Colonic mucosa (tissue), 4 donors: ENCODE data around the gene PLB1. TPM values are rescaled to one million over a fixed set of nuclear protein-coding genes. Genes with fewer than 3 reads are reported as not detected.

Source experiments
- DNase-seq: peaks from one replicate; pipeline ENCODE4 v3.0.0-alpha.2; 2020
- H3K27ac ChIP-seq: fragments of 200-600 bp; one replicate; pipeline ENCODE4 v1.8.0; 2021
- H3K27me3 ChIP-seq: fragments of 200-600 bp; one replicate; pipeline ENCODE4 v1.8.0; 2021
- H3K36me3 ChIP-seq: fragments of 200-600 bp; one replicate; pipeline ENCODE4 v1.8.0; 2021
- H3K4me1 ChIP-seq: fragments of 200-600 bp; one replicate; pipeline ENCODE4 v1.8.0; 2021; ENCODE audit warnings: mild to moderate bottlenecking
- H3K4me3 ChIP-seq: fragments of 200-600 bp; one replicate; pipeline ENCODE4 v1.8.0; 2021
- H3K9ac ChIP-seq, 2 donors: one replicate each; pipeline ENCODE4 v1.7.0; 2013; ENCODE audit warnings: control low read depth in 2 of 2, low read depth in 2 of 2, low read length in 2 of 2
- H3K9me3 ChIP-seq: fragments of 200-600 bp; one replicate; pipeline ENCODE4 v1.8.0; 2021
- CTCF ChIP-seq: fragments of 200-600 bp; IDR thresholded peaks from one replicate; pipeline ENCODE4 v1.8.0; 2022; ENCODE audit warnings: antibody characterized with exemption, mild to moderate bottlenecking
- intact Hi-C: fragments of 100-400 bp; cut with DNase I; formaldehyde crosslinking; loops from one replicate; pipeline ENCODE4 v1.14.1; 2022
- total RNA-seq, 2 donors: library from RNA; stranded (reverse); fragmentation: NEBNext Ultra II Directional in 1 of 2; extraction: Animal tissue kit (Norgen Biotek cat#: 25700) in 1 of 2; gene quantifications; one replicate each; pipeline ENCODE4 v1.2.1, GENCODE V29; 2021
- donor health status: healthy.
- donor health status: DM: no; HTN: no; CAD: no.
- donor health status: DM: no; HTN: no; CAD: no.

Gene PLB1
- total RNA-seq, 2 donors from 2014 or later, result 1.3 to 3.0 TPM

- Histone ChIP-seq H3K36me3 (no peaks in the 10 kb centered on the region), H3K4me1 (no peaks in the 10 kb centered on the region)
Observed at GRCh38 chr2:28636491-28636890, 140.6 kb downstream of the PLB1 start.

GRCh38 chr2:28637066-28638047 is 141.5 kb downstream of the PLB1 start:
- no peak for TF ChIP-seq CTCF
- Histone ChIP-seq H3K36me3 (no peaks in the 10 kb centered on the region), H3K9me3 (no peaks in the 10 kb centered on the region), H3K9ac (no peak overlapping the region), H3K27me3 (no peaks in the 10 kb centered on the region), H3K27ac (no peak overlapping the region), H3K4me1 (no peaks in the 10 kb centered on the region), H3K4me3 (no peak overlapping the region)
- intact Hi-C loops, result no loop called here
- DNase-seq, result no peak

More at GRCh38 chr2:28636491-28636890, 140.6 kb downstream of the PLB1 start:
- TF ChIP-seq CTCF, result no peak
- H3K27ac ChIP-seq, result no peak overlapping the region
- no peaks in the 10 kb centered on the region for H3K9me3 ChIP-seq
- no peak overlapping the region for H3K9ac ChIP-seq
- DNase-seq, result no peak
- H3K27me3 ChIP-seq, result no peaks in the 10 kb centered on the region
- intact Hi-C loops, result no loop called here
- H3K4me3 ChIP-seq, result no peak overlapping the region

- no peaks in the 10 kb centered on the region for H3K4me1 ChIP-seq
- TF ChIP-seq CTCF, result no peak
- no peak for DNase-seq
- H3K27me3 ChIP-seq, result no peaks in the 10 kb centered on the region
- H3K4me3 ChIP-seq, result no peak overlapping the region
- H3K9ac ChIP-seq, result no peak overlapping the region
- H3K27ac ChIP-seq, result no peak overlapping the region
- H3K36me3 ChIP-seq, result no peaks in the 10 kb centered on the region
- intact Hi-C loops, result no loop called here
- H3K9me3 ChIP-seq, result no peaks in the 10 kb centered on the region
Observed at GRCh38 chr2:28638102-28638501, 142.2 kb downstream of the PLB1 start.

- Histone ChIP-seq H3K27ac (no peak overlapping the region), H3K9ac (no peak overlapping the region), H3K36me3 (no peaks in the 10 kb centered on the region), H3K9me3 (no peaks in the 10 kb centered on the region), H3K4me1 (no peaks in the 10 kb centered on the region), H3K4me3 (no peak overlapping the region), H3K27me3 (no peaks in the 10 kb centered on the region)
- no peak for TF ChIP-seq CTCF
- intact Hi-C loops, result no loop called here
- DNase-seq, result no peak
Observed at GRCh38 chr2:28639092-28639691, 143.3 kb downstream of the PLB1 start.

GRCh38 chr2:28639836-28640235 is 144.0 kb downstream of the PLB1 start:
- H3K27ac ChIP-seq, result peak overlapping the region; percentile 6
- no peak for TF ChIP-seq CTCF
- H3K4me1 ChIP-seq, result no peaks in the 10 kb centered on the region
- no peaks in the 10 kb centered on the region for H3K27me3 ChIP-seq
- no peaks in the 10 kb centered on the region for H3K36me3 ChIP-seq
- no peaks in the 10 kb centered on the region for H3K9me3 ChIP-seq
- peak overlapping the region in 1 of 2 donors; percentile 23 for H3K9ac ChIP-seq
- intact Hi-C loops, result no loop called here
- DNase-seq, result peak; percentile 76
- H3K4me3 ChIP-seq, result no peak overlapping the region
